HG03159 (cell line): ENCODE data around the gene LRCOL1.

ENCODE experiments used
- ATAC-seq: cut with Tn5 transposase; IDR thresholded peaks from one replicate; pipeline ENCODE4 v1.9.1; 2021; ENCODE audit warnings: mild to moderate bottlenecking, moderate library complexity; ENCODE audit not compliant: unreplicated experiment

LRCOL1 gene

DNA sequence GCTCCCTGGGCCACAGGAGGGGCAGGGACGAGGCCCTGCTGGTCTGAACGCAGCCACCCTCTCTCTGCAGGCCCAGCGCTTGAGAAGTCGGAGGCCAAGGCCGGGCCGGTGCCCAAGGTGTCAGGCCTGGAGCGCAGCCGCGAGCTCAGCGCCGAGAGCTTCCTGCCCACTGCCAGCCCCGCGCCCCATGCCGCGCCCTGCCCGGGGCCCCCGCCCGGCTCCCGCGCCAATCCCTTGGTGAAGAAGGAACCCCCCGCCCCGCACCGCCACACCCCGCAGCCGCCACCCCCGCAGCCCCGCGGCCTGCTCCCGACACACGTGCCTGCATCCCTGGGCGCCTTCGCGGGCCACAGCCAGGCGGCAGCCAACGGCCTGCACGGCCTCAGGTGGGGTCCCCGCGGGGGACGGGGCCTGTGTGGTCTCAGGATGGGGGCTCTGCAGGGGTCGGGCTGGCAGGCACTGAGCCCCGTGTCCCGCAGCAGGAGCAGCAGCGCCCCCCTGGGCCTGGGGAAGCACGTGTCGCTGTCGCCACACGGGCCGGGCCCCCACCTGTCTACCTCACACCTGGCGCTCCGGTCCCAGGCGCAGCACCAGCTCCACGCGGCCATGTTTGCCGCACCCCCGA lies 40.4 kb downstream of the LRCOL1 start:
- no peak for ATAC-seq

DNA sequence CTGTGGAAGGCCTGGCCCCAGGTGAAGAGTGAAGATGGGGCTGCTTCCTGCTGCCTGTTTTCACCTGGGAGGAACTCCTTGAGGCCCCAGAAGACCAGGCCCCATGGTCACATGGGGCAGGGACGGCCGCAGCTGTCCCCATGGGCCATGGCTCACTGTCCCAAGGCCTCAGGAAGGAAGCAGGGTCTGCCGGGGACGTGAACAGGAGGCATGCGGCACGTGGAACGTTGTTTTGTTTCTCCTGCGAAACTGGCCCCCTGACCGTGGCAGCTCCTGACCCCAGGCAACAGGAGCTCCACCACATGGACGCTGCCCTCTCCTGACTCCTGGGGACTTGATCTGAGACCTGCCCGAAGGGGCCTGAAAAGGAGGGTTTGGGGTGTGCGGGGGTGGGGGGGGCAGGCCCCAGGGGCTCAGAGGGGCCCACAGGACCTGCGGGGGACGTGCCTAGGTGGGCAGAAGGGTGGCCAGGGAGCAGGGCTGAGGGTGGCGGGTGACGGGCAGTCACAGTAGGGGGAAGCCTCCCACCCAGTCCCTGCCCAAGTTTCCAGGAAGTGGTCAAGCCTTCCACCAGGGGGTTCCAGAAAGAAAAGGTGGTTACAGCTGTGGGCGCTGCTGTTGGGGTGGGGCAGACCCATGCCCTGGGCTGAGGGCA lies 41.4 kb downstream of the LRCOL1 start:
- no peak for ATAC-seq

DNA sequence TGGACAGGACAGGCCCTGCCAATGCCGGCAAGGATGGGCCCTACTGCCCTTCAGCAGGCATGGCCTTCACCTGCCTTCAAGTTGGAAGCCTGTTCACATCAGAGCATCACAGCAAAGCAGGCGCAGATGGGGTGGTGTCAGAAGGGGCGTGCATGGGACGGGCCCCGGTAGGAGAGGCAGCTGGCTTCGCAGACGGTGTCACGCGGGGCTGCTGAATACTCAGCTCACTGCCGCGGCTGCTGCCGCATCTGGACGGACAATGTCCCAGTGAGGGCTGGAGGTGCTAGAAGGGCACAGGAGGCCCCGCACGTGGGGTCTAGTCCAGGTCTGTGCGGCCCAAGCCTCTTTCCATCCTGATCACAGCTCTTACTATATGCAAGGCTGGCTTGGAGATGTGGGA lies 42.1 kb downstream of the LRCOL1 start:
- no peak for ATAC-seq

DNA sequence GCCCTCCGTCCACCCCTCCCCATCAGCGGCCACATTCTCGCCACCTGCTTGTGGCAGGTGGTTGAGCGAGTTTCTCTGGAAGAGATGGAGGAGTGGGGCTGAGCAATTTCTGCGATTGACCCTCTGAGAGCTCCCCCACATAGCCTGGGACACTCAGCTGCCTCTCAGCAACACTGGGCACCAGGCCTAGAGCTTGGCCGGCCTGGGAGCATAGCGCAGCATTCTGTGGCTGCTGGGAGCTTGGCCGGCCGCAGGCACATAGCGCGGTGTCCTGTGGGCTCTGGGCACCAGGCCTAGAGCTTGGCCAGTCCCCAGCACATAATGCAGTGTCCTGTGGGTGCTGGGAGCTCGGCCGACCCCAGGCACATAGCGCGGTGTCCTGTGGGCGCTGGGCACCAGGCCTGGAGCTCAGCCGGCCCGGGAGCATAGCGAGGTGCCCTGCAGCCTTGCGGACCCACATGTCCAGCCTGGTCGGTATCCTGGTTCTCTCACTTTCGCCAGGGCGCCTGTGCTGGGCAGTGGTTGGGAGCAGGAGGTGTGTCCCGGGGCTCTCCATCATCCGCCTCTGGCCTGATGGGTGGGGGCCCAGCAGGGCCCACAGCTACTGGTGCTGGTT lies 43.8 kb downstream of the LRCOL1 start:
- ATAC-seq: no peak

DNA sequence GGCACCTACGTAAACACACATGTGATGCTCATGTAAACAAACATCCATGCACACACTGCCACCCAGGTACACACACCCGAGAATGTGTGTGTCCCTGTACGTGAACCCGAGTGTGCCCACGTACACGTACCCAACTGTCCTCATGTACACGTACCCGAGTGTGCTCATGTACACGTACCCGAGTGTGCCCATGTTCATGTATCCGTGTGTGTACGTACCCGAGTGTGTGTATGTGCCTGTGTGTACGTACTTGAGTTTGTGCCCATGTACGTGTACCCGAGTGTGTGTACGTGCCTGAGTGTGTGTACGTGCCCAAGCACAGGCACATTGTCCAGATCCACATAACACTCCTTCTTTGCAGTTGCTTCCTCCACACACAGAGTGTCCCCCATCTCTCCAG lies 45.0 kb downstream of the LRCOL1 start:
- no peak for ATAC-seq

DNA sequence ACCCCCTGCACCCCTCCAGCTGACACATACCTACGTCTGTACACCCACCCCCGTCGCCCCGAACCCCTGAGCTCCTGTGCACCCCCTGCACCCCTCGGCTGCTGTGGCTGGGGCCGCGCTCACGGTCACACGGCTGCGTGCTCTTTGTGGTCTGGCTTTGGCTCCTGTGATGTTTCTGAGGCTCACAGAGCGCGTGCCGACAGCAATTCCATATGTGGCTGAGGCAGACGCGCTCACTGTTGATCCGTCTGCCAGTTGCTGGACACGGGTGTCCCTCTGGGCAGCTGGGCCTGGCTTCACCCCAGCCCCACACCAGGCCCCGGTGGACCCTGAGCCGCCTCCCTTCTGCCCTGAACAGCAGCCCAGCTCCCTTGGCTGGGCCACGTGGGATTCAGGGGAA lies 46.5 kb downstream of the LRCOL1 start:
- ATAC-seq: no peak

DNA sequence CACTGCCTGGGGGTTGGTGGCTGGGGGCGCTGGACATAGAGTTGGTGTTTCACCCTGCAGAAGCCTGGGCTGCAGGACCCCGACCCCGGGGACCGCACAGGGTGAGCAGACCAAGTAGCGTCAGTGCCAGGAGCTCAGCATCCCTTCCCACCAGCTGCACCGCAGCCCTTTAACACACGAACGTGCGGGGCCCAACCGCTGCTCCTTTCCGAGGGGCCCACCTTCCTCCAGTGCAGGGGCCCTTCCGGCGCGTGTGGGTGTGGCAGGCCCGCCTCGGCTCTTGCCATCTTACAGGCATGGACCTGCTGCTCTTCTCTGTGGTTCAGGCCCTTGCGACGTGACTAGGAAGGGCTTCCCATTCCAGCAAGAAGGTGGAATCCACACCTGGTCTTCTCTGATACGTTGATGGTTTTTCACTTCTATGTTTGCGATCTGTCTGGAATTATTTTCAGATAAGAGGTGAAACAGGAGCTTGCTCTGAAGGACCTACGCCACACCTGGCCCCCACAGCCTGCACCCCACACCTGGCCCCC lies 47.8 kb downstream of the LRCOL1 start:
- ATAC-seq: no peak

DNA sequence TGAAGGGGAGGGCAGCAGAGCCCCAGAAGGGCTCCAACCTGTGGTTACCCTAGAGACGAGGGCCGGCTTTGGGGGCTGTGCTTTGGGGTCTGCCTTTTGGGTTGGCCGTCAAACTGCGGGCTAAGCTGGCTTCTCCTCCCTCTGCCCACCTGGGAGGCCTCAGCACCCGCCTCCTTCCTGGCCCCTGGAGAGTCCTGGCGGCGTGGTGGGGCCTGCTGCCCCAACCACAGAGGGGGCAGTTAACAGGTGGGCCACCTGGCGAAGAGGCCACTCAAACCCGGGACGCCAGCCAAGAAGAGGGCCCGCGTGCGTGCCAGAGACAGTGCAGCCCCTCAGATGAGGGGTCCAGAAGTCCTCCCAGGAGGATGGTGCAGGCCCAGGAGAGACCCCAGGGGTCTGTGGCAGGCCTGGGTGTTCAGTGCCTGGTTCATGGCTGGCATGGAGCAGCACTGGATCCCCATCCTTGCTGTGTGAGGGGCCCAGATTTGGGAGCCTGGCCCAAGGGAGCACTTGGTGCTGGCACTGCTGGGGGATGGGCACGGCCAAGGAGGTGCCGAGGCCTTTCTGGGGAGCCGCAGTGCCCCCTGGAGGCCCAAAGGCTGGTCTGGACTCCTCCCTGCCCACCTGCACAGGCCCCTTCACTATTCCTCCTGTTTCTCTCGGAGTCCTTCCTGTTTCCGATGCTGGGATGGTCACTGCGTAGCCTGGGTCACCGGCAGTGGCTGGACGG lies 48.8 kb downstream of the LRCOL1 start:
- no peak for ATAC-seq

DNA sequence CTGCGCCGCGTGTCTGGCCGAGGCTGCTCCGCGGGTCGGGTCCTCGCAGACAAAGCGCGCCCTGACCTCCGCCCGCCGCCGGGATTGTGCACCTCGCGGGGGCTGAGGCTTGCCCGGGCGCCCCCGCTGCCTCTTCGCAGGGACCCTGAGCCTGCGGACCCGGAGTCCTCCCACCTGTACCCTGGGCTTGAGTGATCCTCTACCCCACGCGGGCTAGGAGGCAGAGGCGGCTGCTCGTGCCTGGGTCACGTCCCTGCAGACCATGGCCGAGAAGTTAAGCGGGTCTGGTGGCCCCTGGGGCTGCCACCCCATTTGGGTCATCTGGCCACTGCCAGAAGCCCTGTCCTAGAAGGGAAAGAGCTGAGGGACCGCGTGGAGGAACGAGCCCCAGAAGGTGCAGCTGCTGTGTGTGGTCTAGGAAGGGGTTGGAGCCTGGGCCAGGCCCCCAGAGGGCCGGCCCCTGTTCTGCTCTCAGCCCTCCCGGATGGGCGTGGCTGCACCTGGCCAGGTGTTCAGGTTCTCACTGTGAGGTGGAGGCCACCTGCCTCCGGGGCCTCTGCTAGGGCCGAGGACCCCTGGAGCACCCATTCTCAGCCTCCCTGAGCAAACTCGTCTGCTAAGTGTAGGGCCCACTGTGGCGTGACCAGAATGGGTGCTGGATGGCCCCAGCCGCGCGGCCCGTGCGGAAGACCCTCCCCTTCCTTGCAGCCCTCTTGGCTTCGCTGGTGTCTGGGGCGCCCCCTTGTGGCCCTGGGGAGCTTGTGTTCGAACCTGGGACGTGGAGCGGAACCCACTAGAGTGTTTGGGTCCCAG lies 49.6 kb downstream of the LRCOL1 start:
- ATAC-seq: no peak

DNA sequence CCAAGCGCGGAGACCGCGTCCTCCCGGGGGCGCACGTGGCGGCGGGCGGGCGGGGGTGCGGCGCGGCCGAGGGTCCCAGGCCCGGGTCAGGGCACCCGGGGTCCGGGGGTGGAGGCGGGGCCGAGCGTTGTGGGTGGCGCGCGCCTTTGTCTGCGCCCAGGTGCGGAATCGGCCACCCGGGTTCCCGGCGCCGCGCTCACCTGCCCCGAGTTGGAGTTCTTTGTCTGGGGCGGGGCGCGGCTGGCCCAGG lies 50.1 kb downstream of the LRCOL1 start:
- no peak for ATAC-seq

DNA sequence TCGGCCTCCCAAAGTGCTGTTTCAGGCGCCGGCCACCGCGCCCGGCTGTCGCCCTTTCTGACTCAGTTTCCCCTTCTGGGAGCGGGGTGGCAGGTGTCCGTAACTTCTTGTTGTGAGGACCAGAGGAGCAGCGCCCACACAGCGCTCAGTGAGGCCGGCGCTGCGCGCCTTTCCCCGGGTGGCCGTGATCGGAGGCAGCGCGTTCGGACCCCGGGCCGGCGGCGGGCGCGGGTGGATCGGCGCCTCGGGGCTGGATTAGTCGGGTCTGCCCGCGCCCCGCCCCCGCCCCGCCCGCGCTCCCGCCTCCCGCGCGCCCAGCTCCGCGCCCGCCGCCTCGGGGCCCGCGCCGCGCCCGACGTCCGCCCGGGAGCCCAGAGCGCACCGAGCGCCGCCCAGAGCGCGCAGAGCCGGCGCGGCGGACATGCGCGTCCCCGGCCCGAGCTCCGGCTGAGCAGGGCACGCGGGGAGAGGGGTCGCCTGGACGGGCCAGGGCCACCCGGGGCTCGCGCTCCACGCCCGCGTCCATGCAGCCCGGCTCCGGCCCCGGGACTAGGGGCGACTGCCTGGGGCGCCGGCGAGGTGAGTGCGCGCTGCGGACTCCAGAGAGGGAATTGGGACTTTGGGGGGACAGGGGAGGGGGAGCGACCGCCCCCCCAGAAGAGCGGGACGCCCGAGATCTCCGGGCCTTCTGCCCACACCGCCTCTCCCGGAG lies 50.6 kb downstream of the LRCOL1 start:
- no peak for ATAC-seq

DNA sequence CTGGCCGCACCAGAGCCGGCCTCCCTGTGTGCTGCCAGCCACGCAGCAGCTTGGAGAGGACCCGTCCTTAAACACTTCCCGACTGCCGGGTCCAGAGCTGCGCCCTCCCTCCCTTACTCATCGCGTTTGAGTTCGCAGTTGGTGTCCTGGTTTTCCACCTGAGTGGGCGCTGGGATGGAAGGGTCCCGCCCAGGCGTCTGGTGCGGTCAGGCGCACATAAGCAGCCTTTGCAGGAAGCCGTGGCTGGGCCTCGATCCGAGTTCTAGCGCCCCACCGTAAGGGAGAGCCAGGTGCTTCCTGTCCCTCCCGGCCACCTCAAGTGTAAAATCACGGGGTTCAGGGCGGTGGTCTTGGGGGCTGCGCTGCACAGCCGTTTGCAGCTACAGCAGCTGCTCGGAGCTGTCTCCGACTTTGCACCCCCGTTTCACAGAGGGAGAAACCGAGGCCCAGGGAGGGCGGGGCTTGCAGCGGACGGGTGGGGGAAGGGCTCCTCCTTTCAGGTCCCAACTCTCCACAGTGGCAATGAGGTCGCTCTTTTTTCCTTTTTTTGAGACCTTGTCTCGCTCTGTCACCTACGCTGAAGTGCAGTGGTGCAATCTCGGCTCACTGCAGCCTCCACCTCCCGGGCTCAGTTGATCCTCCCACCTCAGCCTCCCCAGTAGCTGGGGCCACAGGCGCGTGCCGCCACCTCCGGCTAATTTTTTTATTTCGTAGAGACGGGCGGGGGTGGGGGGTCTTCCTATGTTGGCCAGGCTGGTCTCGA lies 51.3 kb downstream of the LRCOL1 start:
- no peak for ATAC-seq

DNA sequence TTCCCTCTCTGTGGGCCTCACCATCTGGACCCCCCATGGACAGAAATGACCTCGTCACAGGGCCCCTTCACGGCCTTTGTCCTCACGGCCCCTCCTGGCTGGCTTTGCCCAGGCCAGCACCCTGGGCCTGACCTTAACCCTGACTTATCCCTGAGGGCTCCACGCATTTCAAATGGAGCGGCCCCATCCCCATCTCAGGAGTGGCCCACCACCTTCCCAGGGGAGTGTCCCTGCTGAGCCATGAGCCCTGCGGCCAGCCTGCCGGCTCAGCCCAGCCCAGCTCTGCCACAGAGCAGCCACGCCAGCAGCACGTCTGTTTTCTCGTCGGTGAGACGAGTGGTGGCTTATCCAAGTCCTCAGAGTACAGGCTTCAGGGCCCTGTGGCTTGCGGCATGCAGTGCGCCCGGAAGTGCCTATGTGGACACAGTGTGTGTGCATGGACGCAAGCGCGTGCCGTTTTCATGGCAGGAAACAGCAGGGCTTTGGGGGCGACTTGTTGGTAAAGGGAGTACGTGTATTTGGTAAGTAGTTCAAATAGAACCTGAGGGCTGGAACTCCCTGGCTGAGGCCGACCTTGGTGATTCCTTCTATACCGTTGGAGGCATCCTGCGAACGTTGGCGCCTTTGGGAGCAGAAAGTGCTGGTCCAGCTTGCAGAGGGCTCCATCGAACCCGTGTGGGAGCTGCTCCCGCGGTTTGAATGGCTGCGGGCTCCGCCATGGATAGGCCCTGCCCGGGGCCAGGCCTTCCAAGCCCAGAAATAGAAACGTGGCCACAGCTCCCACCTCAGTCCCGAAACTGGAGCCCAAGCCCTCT lies 52.1 kb downstream of the LRCOL1 start:
- no peak for ATAC-seq

DNA sequence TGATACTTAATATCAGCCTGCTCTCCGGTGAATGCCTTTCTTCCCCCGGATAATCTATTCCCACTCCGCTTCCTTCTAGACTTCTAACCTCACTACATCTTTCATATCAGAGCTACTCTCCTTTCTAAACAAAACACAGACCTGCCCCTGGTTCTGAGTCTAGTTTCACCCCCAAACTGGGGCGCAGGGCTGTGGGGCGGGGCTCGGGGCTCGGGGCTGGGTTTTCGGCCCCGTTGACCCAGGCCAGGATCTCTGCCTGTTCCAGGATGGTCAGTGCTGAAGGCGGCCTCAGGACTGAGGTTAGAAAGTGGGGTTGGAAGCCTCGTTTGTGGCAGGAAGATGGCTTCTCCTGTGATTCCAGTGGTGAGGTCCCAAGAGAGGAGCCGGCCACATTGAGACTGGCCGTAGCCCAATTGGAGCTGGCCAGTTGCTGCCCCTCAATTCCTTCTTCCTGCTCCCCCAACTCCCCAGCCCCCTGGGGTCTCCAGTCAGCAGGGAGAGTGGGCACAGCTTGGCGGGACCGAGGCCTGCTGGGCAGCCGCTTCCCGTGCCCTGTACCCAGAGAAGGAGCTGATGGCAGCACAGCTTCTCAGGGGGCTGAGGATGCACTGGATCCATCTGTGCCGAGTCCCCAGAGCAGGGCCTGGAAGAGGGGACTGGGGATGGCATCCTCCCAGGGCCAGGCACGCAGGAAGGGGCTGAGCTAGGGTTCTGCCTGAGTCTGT lies 52.9 kb downstream of the LRCOL1 start:
- no peak for ATAC-seq

DNA sequence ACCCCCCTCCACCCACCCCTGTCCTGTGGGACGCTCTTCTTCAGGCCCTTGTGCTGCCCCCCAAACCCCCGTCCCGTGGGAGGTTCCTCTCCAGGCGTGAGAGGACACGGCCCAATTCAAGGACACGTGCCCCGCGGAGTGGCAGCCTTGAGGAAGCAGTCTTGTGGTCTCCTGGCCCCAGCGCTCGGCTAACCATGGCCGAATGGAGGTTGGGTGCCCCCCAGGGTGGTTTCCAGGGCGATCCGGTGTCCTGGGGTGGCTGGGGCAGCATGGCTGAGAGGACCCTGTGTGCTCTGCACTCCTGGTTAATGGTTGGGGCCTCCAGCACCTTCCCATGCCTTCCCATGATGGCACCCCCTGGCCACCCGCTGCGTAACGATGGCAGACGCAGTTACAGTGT lies 53.6 kb downstream of the LRCOL1 start:
- ATAC-seq: no peak

DNA sequence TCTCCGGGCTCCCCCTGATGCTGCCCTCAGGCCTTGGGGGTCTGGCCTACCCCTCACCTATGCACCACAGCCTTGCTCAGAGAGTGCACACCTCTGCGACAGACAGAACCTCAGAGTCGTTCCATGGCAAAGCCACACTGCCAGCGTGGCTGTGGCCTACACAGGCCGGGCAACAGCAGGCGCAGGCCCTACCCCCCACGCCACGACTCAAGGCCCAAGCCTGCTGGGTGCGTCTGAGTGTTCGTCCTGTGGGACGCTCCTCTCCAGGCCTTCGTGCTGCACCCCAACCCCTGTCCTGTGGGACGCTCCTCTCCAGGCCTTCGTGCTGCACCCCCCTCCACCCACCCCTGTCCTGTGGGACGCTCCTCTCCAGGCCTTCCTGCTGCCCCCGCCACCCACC lies 54.2 kb downstream of the LRCOL1 start:
- no peak for ATAC-seq

DNA sequence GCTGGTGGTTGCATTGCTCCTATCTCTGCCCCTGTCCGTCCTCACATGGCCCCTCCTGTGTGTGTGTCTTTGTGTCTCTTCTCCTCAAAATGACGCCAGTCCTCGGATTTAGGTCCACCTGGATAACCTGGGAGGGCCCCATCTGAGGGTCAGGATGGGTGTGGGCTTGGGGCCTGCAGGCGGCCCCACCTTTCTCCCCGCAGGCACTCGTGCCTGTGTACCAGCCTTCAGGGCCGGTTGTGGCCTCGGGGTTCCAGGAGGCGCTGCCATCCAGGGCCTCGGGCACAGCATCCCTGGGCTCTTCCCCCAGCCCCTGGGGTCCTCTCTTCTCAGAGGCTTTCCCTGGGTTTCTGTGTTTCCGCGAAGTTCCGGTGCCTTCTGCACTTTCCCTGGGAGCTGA lies 54.7 kb downstream of the LRCOL1 start:
- ATAC-seq: no peak
